Mononuclear cell (primary cell): ENCODE data around the gene NRP2. TPM values are rescaled to one million over a fixed set of nuclear protein-coding genes. Genes with fewer than 3 reads are reported as not detected.

Experiments
- H3K27me3 ChIP-seq: 2 replicates; pipeline ENCODE4 v1.6.0; 2011; ENCODE audit warnings: low read length, control low read depth; ENCODE audit not compliant: insufficient read depth
- H3K4me1 ChIP-seq: 2 replicates; pipeline ENCODE4 v1.5.1; 2011; ENCODE audit warnings: mild to moderate bottlenecking, low read length, control low read depth; ENCODE audit not compliant: insufficient read depth
- H3K4me3 ChIP-seq: 2 replicates; pipeline ENCODE4 v1.5.1; 2011; ENCODE audit warnings: mild to moderate bottlenecking, low read length, moderate library complexity
- H3K9me3 ChIP-seq: 2 replicates; pipeline ENCODE4 v1.5.1; 2011; ENCODE audit warnings: low read depth, mild to moderate bottlenecking, control low read depth, low read length
- total RNA-seq: library from RNA; depleted of rRNA; stranded (reverse); fragments of >200 nt; gene quantifications from one replicate; pipeline ENCODE4 v1.2.3, GENCODE V29; 2012

Gene NRP2
- total RNA-seq, 1 donor, result 7.5 TPM

- peaks cover 46% of the 10 kb centered on the region for H3K27me3 ChIP-seq
Measured at GRCh38 chr2:205679410-205680009, 2.8 kb upstream of the NRP2 start.

GRCh38 chr2:205680067-205680466 lies 2.2 kb upstream of the NRP2 start:
- Histone ChIP-seq H3K4me1 (peaks cover 28% of the 10 kb centered on the region), H3K9me3 (no peaks in the 10 kb centered on the region), H3K27me3 (peaks cover 51% of the 10 kb centered on the region), H3K4me3 (no peak overlapping the region)

More at GRCh38 chr2:205679410-205680009, 2.8 kb upstream of the NRP2 start:
- peaks cover 23% of the 10 kb centered on the region for H3K4me1 ChIP-seq
- H3K4me3 ChIP-seq, result no peak overlapping the region
- H3K9me3 ChIP-seq, result no peaks in the 10 kb centered on the region

GRCh38 chr2:205680903-205681302 lies 1.4 kb upstream of the NRP2 start:
- no peaks in the 10 kb centered on the region for H3K9me3 ChIP-seq
- peaks cover 58% of the 10 kb centered on the region for H3K27me3 ChIP-seq
- H3K4me3 ChIP-seq, result no peak overlapping the region
- peaks cover 32% of the 10 kb centered on the region for H3K4me1 ChIP-seq

- peaks cover 38% of the 10 kb centered on the region for H3K4me1 ChIP-seq
- H3K27me3 ChIP-seq, result peaks cover 65% of the 10 kb centered on the region
- no peaks in the 10 kb centered on the region for H3K9me3 ChIP-seq
- peak overlapping the region; percentile 36 for H3K4me3 ChIP-seq
Measured at GRCh38 chr2:205681401-205682238, 681 bp upstream of the NRP2 start.

GRCh38 chr2:205682971-205683501 lies 735 bp downstream of the NRP2 start:
- peaks cover 38% of the 10 kb centered on the region for H3K4me1 ChIP-seq
- H3K4me3 ChIP-seq, result peak overlapping the region; percentile 36
- no peaks in the 10 kb centered on the region for H3K9me3 ChIP-seq
- peaks cover 79% of the 10 kb centered on the region for H3K27me3 ChIP-seq

GRCh38 chr2:205683502-205684367 lies 1.4 kb downstream of the NRP2 start:
- Histone ChIP-seq H3K4me3 (no peak overlapping the region), H3K27me3 (peaks cover 85% of the 10 kb centered on the region)

GRCh38 chr2:205684871-205685313 lies 2.6 kb downstream of the NRP2 start:
- peaks cover 87% of the 10 kb centered on the region for H3K27me3 ChIP-seq
- peaks cover 38% of the 10 kb centered on the region for H3K4me1 ChIP-seq
- H3K4me3 ChIP-seq, result no peak overlapping the region
- no peaks in the 10 kb centered on the region for H3K9me3 ChIP-seq

More at GRCh38 chr2:205683502-205684367, 1.4 kb downstream of the NRP2 start:
- Histone ChIP-seq H3K9me3 (no peaks in the 10 kb centered on the region), H3K4me1 (peaks cover 38% of the 10 kb centered on the region)

GRCh38 chr2:205685314-205686055 lies 3.2 kb downstream of the NRP2 start:
- peaks cover 83% of the 10 kb centered on the region for H3K27me3 ChIP-seq
- peaks cover 38% of the 10 kb centered on the region for H3K4me1 ChIP-seq
- H3K9me3 ChIP-seq, result no peaks in the 10 kb centered on the region
- H3K4me3 ChIP-seq, result no peak overlapping the region

GRCh38 chr2:205686056-205686782 lies 3.9 kb downstream of the NRP2 start:
- Histone ChIP-seq H3K4me3 (peak overlapping the region; percentile 12), H3K9me3 (no peaks in the 10 kb centered on the region), H3K27me3 (peaks cover 76% of the 10 kb centered on the region), H3K4me1 (peaks cover 38% of the 10 kb centered on the region)

GRCh38 chr2:205686783-205687640 lies 4.7 kb downstream of the NRP2 start:
- Histone ChIP-seq H3K4me1 (peaks cover 33% of the 10 kb centered on the region), H3K4me3 (no peak overlapping the region), H3K27me3 (peaks cover 68% of the 10 kb centered on the region), H3K9me3 (no peaks in the 10 kb centered on the region)

- Histone ChIP-seq H3K27me3 (peaks cover 69% of the 10 kb centered on the region), H3K4me3 (no peak overlapping the region), H3K9me3 (no peaks in the 10 kb centered on the region), H3K4me1 (peaks cover 29% of the 10 kb centered on the region)
Measured at GRCh38 chr2:205687641-205687956, 5.3 kb downstream of the NRP2 start.

GRCh38 chr2:205688417-205689200 lies 6.3 kb downstream of the NRP2 start:
- H3K4me1 ChIP-seq, result peaks cover 19% of the 10 kb centered on the region
- no peaks in the 10 kb centered on the region for H3K9me3 ChIP-seq
- peaks cover 62% of the 10 kb centered on the region for H3K27me3 ChIP-seq
- no peak overlapping the region for H3K4me3 ChIP-seq
